SK-N-SH (cell line): ENCODE measurements around the gene TIAM2. TPM values are rescaled to one million over a fixed set of nuclear protein-coding genes. Genes with fewer than 3 reads are reported as not detected.
A peak's percentile ranks its signal among the peaks of the same experiment; 100 is the strongest.

ENCODE experiments used
- CTCF ChIA-PET: fragments of 300-600, 350-600 bp; formaldehyde crosslinking; extraction: SDS; loops from one replicate; lab custom pipeline; 2021; lab: Yijun Ruan, JAX
- POLR2A ChIA-PET: fragments of 350-600 bp; sonication (Branson Sonifier 250); formaldehyde crosslinking; extraction: SDS; loops from one replicate; lab custom pipeline; 2020; ENCODE audit warnings: antibody characterized with exemption, inconsistent platforms; lab: Yijun Ruan, JAX
- DNase-seq: peaks from one replicate; pipeline ENCODE4 v3.0.0; 2012
- H2AFZ ChIP-seq: fragments of 200-600 bp; sonication (generic); 2 replicates; pipeline ENCODE4 v1.8.1; 2016; ENCODE audit warnings: antibody characterized with exemption, mild to moderate bottlenecking, low read depth
- H3F3A ChIP-seq: fragments of 200-600 bp; sonication (generic); replicated peaks from 2 replicates; pipeline ENCODE3; 2016; ENCODE audit warnings: antibody characterized with exemption, mild to moderate bottlenecking; ENCODE audit not compliant: insufficient read depth
- H3K27ac ChIP-seq, 2 experiments: fragments of 200-500 bp in 1 of 2; fragments of 200-600 bp in 1 of 2; sonication (Bioruptor generic) in 1 of 2; sonication (generic), shearing (Covaris generic) in 1 of 2; 2 replicates each; pipeline versions ENCODE4 v1.5.1 to v1.6.1; 2014 to 2016; ENCODE audit warnings: low read depth in 2 of 2, inconsistent platforms in 1 of 2, low read length in 1 of 2, mild to moderate bottlenecking in 1 of 2, mixed read lengths in 1 of 2
- H3K27me3 ChIP-seq: fragments of 200-600 bp; sonication (generic), shearing (Covaris generic); 2 replicates; pipeline ENCODE4 v1.6.1; 2016; ENCODE audit warnings: mixed run types; ENCODE audit not compliant: insufficient read depth
- H3K36me3 ChIP-seq, 2 experiments: fragments of 200-500 bp in 1 of 2; fragments of 200-600 bp in 1 of 2; sonication (Bioruptor generic) in 1 of 2; sonication (generic) in 1 of 2; replicated peaks in 1 of 2; 2 replicates each; pipeline versions ENCODE3 to v1.5.1; 2014 to 2016; ENCODE audit warnings: low read length in 1 of 2, mild to moderate bottlenecking in 1 of 2; ENCODE audit not compliant: insufficient read depth in 2 of 2, control insufficient read depth in 1 of 2
- H3K4me1 ChIP-seq, 2 experiments: fragments of 200-500 bp in 1 of 2; fragments of 200-600 bp in 1 of 2; sonication (Bioruptor generic) in 1 of 2; sonication (generic), shearing (Covaris generic) in 1 of 2; 2 replicates each; pipeline versions ENCODE4 v1.5.1 to v1.6.1; 2014 to 2016; ENCODE audit warnings: low read depth in 1 of 2, low read length in 1 of 2, mixed run types in 1 of 2; ENCODE audit not compliant: insufficient read depth in 2 of 2, control insufficient read depth in 1 of 2
- H3K4me2 ChIP-seq: fragments of 200-600 bp; sonication (generic), shearing (Covaris generic); 2 replicates; pipeline ENCODE4 v1.6.1; 2017; ENCODE audit warnings: mixed run types
- H3K4me3 ChIP-seq, 2 experiments: fragments of 200-500 bp in 1 of 2; fragments of 200-600 bp in 1 of 2; sonication (Bioruptor generic) in 1 of 2; sonication (generic), shearing (Covaris generic) in 1 of 2; 2 replicates each; pipeline versions ENCODE4 v1.5.1 to v1.8.1; 2014 to 2016; ENCODE audit warnings: low read depth in 2 of 2, inconsistent platforms in 1 of 2, low read length in 1 of 2, mild to moderate bottlenecking in 1 of 2, mixed read lengths in 1 of 2, moderate library complexity in 1 of 2
- H3K79me2 ChIP-seq: fragments of 200-600 bp; sonication (generic); 2 replicates; pipeline ENCODE4 v1.8.1; 2017; ENCODE audit warnings: mild to moderate bottlenecking; ENCODE audit not compliant: insufficient read depth
- H3K9ac ChIP-seq: fragments of 200-600 bp; sonication (generic); 2 replicates; pipeline ENCODE4 v1.6.1; 2017; ENCODE audit warnings: mixed run types
- H3K9me2 ChIP-seq: fragments of 200-600 bp; sonication (generic); 2 replicates; pipeline ENCODE4 v1.6.1; 2017; ENCODE audit warnings: mixed run types
- H3K9me3 ChIP-seq: fragments of 200-600 bp; sonication (generic); 2 replicates; pipeline ENCODE4 v1.6.1; 2017; ENCODE audit warnings: mixed run types, mild to moderate bottlenecking, moderate library complexity
- H4K20me1 ChIP-seq: fragments of 200-600 bp; sonication (generic); 2 replicates; pipeline ENCODE4 v1.6.1; 2017; ENCODE audit warnings: mild to moderate bottlenecking, mixed run types; ENCODE audit not compliant: insufficient read depth
- CHD2 ChIP-seq: fragments of 150-350 bp; IDR thresholded peaks from 2 replicates; pipeline ENCODE4 v1.6.1; 2018; ENCODE audit warnings: low read length; ENCODE audit not compliant: partially characterized antibody
- ELF1 ChIP-seq: IDR thresholded peaks from 2 replicates; pipeline ENCODE4 v1.4.0; 2012
- EZH2phosphoT487 ChIP-seq: fragments of 200-600 bp; sonication (generic); IDR thresholded peaks from 2 replicates; pipeline ENCODE4 v1.6.1; 2017; ENCODE audit warnings: low read depth, mixed run types, mild to moderate bottlenecking, antibody characterized with exemption, moderate library complexity, borderline replicate concordance
- FOSL2 ChIP-seq: IDR thresholded peaks from 2 replicates; pipeline ENCODE4 v1.4.0; 2012; ENCODE audit warnings: low read depth, mild to moderate bottlenecking, moderate library complexity, borderline replicate concordance
- FOXM1 ChIP-seq: IDR thresholded peaks from 2 replicates; pipeline ENCODE4 v1.4.0; 2012; ENCODE audit warnings: low read depth, mild to moderate bottlenecking
- GABPA ChIP-seq: IDR thresholded peaks from 2 replicates; pipeline ENCODE4 v1.4.0; 2012; ENCODE audit warnings: low read depth, mild to moderate bottlenecking
- GATA2 ChIP-seq: sonication (generic); formaldehyde crosslinking; IDR thresholded peaks from 2 replicates; pipeline ENCODE4 v1.5.0; 2020; ENCODE audit warnings: mild to moderate bottlenecking, missing genetic modification reagents
- JUND ChIP-seq: IDR thresholded peaks from 2 replicates; pipeline ENCODE4 v1.4.0; 2012
- MEF2A ChIP-seq: IDR thresholded peaks from 2 replicates; pipeline ENCODE4 v1.4.0; 2012; ENCODE audit warnings: low read depth, borderline replicate concordance
- NFIC ChIP-seq: IDR thresholded peaks from 2 replicates; pipeline ENCODE4 v1.4.0; 2012; ENCODE audit warnings: borderline replicate concordance
- PBX3 ChIP-seq: IDR thresholded peaks from 2 replicates; pipeline ENCODE4; 2012
- POLR2AphosphoS5 ChIP-seq: IDR thresholded peaks from 2 replicates; pipeline ENCODE4 v1.6.1; 2012; ENCODE audit warnings: low read depth, low read length
- RXRA ChIP-seq: IDR thresholded peaks from 2 replicates; pipeline ENCODE4 v1.4.0; 2012; ENCODE audit warnings: low read depth, mild to moderate bottlenecking, borderline replicate concordance
- SIN3A ChIP-seq: IDR thresholded peaks from 2 replicates; pipeline ENCODE4 v1.6.1; 2012; ENCODE audit warnings: low read depth, mild to moderate bottlenecking, low read length, moderate library complexity, borderline replicate concordance
- SMC3 ChIP-seq: IDR thresholded peaks from 2 replicates; pipeline ENCODE4 v1.6.1; 2012; ENCODE audit warnings: low read depth, low read length, improper control_type of control experiment
- TCF12 ChIP-seq: IDR thresholded peaks from 2 replicates; pipeline ENCODE4 v1.4.0; 2012
- WGBS: methylation state at CpG from one replicate; pipeline ENCODE4 v1.1.6; 2017; ENCODE audit warnings: low lambda C conversion rate; 5-methylcytosine and 5-hydroxymethylcytosine counted together
- polyA plus RNA-seq, 3 experiments: library from polyadenylated mRNA; depleted of rRNA; stranded (reverse); fragments of >200 nt; gene quantifications; 2 replicates each; pipeline ENCODE4 v1.2.3, GENCODE V29; 2012
- TF ChIP-seq, protein P1 (sequence below): fragments of 200-600 bp; sonication (generic); IDR thresholded peaks from 2 replicates; pipeline ENCODE4 v1.6.1; 2017; ENCODE audit warnings: antibody characterized with exemption, mild to moderate bottlenecking, moderate library complexity

Gene TIAM2
- polyA plus RNA-seq, 1 of the 3 experiments (the other 2 are of a cell fraction): 13.6 TPM

DNA sequence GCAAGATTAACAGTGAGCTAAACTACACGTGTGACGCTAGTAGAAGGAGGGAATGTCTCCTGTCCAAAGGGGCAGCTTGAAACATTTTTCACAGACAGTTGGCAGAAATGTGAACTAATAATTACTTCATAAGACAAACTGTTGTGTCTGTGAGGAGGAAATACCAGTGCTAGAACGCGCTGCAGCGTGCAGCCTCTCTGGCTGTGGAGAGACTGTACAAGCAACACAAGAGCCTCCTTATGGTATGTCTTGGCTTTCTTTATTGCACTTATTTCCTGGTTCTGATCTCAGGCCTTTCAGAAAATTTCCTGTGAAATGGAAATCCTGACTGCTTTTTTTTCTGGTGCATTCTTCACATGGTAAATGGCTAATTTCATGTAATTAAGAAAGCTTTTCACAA is 25.3 kb upstream of the TIAM2 start:
- no peaks in the 10 kb centered on the region for H3K4me1 ChIP-seq
- H2AFZ ChIP-seq: no peak overlapping the region
- no peaks in the 10 kb centered on the region for H4K20me1 ChIP-seq
- no peak for DNase-seq
- H3K9me3 ChIP-seq: no peaks in the 10 kb centered on the region
- ChIA-PET CTCF (interaction anchor here (1.9 kb wide), 1 partner anchor 41 kb away, joined by 6 read pairs; no protein-coding TSS in a partner anchor), POLR2A (no interaction called here)
- H3K4me3 ChIP-seq: no peak overlapping the region
- no peaks in the 10 kb centered on the region for H3K36me3 ChIP-seq
- no peak for TF ChIP-seq RXRA
- no peak for TF ChIP-seq GATA2 (CRISPR knock-in tag)
- TF ChIP-seq TCF12: no peak
- TF ChIP-seq JUND: no peak
- no peak overlapping the region; a peak in 1 of 4 replicates for H3K27ac ChIP-seq
- no peaks in the 10 kb centered on the region for H3K27me3 ChIP-seq
- no peaks in the 10 kb centered on the region for H3K9me2 ChIP-seq
- no peak overlapping the region for H3K4me2 ChIP-seq
- WGBS: 76% methylated on average over 5 of the region's 5 CpGs
- no peaks in the 10 kb centered on the region for H3F3A ChIP-seq
- no peak overlapping the region for H3K9ac ChIP-seq
- no peaks in the 10 kb centered on the region for H3K79me2 ChIP-seq

DNA sequence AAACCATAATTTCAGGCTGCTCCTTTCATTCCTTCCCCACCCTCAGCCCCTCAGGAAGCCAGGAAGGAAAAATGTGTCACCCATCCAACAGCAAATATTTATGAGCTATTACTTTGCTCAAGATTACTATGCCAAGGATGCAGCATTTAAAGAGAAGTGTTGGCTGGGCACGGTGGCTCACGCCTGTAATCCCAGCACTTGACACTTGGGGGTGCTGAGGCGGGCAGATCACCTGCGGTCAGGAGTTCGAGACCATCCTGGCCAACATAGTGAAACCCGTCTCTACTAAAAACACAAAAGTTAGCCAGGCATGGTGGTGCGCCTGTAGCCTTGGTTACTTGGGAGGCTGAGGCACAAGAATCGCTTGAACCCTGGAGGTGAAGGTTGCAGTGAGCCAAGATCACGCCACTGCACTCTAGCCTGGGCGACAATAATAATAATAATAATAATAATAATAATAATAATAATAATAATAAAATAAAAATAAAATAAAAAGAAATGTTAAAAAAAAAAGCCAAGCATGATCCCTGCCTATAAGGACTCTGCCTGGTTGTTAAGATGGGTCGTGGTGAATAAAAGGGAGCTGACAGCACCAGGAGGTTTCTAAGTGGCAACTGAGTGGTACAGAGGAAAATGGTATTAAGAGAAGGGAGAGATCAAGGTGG is 20.5 kb upstream of the TIAM2 start:
- no peaks in the 10 kb centered on the region for H3K9me2 ChIP-seq
- ChIA-PET POLR2A (no interaction called here), CTCF (interaction anchor here (1.0 to 1.4 kb wide), 2 partner anchors 16 to 28 kb away, joined by 3 to 5 read pairs; no protein-coding TSS in a partner anchor)
- H4K20me1 ChIP-seq: no peaks in the 10 kb centered on the region
- no peak for DNase-seq
- no peaks in the 10 kb centered on the region for H3K36me3 ChIP-seq
- no peaks in the 10 kb centered on the region for H3K4me1 ChIP-seq
- H3K27ac ChIP-seq: no peak overlapping the region
- no peaks in the 10 kb centered on the region for H3K79me2 ChIP-seq
- 84% methylated on average over 11 of the region's 11 CpGs for WGBS
- no peak overlapping the region for H3K4me3 ChIP-seq
- TF ChIP-seq, protein P1, sequence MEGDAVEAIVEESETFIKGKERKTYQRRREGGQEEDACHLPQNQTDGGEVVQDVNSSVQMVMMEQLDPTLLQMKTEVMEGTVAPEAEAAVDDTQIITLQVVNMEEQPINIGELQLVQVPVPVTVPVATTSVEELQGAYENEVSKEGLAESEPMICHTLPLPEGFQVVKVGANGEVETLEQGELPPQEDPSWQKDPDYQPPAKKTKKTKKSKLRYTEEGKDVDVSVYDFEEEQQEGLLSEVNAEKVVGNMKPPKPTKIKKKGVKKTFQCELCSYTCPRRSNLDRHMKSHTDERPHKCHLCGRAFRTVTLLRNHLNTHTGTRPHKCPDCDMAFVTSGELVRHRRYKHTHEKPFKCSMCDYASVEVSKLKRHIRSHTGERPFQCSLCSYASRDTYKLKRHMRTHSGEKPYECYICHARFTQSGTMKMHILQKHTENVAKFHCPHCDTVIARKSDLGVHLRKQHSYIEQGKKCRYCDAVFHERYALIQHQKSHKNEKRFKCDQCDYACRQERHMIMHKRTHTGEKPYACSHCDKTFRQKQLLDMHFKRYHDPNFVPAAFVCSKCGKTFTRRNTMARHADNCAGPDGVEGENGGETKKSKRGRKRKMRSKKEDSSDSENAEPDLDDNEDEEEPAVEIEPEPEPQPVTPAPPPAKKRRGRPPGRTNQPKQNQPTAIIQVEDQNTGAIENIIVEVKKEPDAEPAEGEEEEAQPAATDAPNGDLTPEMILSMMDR: peak; percentile 30; the same call in 1 of the 2 replicates
- TF ChIP-seq POLR2AphosphoS5 (no peak), ELF1 (no peak), EZH2phosphoT487 (no peak)
- H3K27me3 ChIP-seq: no peaks in the 10 kb centered on the region
- no peak overlapping the region for H2AFZ ChIP-seq
- no peaks in the 10 kb centered on the region for H3F3A ChIP-seq
- no peak overlapping the region for H3K4me2 ChIP-seq
- H3K9ac ChIP-seq: no peak overlapping the region
- no peaks in the 10 kb centered on the region for H3K9me3 ChIP-seq

GRCh38 chr6:154977588-154977987 is 17.5 kb upstream of the TIAM2 start:
- CTCF ChIA-PET: interaction anchor here (1.2 kb wide), 1 partner anchor 302 kb away, joined by 3 read pairs; no protein-coding TSS in a partner anchor
- POLR2A ChIA-PET: no interaction called here
- Histone ChIP-seq H3K27me3 (no peaks in the 10 kb centered on the region), H3K4me2 (no peak overlapping the region), H4K20me1 (no peaks in the 10 kb centered on the region), H3K9ac (no peak overlapping the region), H3K4me1 (no peaks in the 10 kb centered on the region), H3K4me3 (no peak overlapping the region), H2AFZ (no peak overlapping the region), H3K9me3 (no peaks in the 10 kb centered on the region), H3K36me3 (no peaks in the 10 kb centered on the region), H3K27ac (no peak overlapping the region), H3K79me2 (no peaks in the 10 kb centered on the region), H3F3A (no peaks in the 10 kb centered on the region), H3K9me2 (no peaks in the 10 kb centered on the region)
- no peak for DNase-seq
- 99% methylated on average over 5 of the region's 5 CpGs for WGBS
- TF ChIP-seq FOXM1: no peak
- TF ChIP-seq PBX3: no peak
- TF ChIP-seq SIN3A: no peak
- TF ChIP-seq EZH2phosphoT487: no peak
- no peak for TF ChIP-seq CHD2
- TF ChIP-seq SMC3: no peak
- no peak for TF ChIP-seq GABPA
- no peak for TF ChIP-seq FOSL2
- TF ChIP-seq NFIC: no peak
- TF ChIP-seq, protein P1: no peak
- no peak for TF ChIP-seq RXRA
- TF ChIP-seq POLR2AphosphoS5: no peak
- TF ChIP-seq MEF2A: no peak
